ENCODE results near the gene GPS2.
A peak's percentile ranks its signal among the peaks of the same experiment; 100 is the strongest.

GPS2 gene

GRCh38 chr17:7309628-7310027 lies 5.5 kb downstream of the GPS2 start:
- no peak for TF ChIP-seq EZH2phosphoT487 (IDR thresholded peaks at IDR 0.05; ENCODE audit: borderline replicate concordance)
- TF ChIP-seq, protein P1, sequence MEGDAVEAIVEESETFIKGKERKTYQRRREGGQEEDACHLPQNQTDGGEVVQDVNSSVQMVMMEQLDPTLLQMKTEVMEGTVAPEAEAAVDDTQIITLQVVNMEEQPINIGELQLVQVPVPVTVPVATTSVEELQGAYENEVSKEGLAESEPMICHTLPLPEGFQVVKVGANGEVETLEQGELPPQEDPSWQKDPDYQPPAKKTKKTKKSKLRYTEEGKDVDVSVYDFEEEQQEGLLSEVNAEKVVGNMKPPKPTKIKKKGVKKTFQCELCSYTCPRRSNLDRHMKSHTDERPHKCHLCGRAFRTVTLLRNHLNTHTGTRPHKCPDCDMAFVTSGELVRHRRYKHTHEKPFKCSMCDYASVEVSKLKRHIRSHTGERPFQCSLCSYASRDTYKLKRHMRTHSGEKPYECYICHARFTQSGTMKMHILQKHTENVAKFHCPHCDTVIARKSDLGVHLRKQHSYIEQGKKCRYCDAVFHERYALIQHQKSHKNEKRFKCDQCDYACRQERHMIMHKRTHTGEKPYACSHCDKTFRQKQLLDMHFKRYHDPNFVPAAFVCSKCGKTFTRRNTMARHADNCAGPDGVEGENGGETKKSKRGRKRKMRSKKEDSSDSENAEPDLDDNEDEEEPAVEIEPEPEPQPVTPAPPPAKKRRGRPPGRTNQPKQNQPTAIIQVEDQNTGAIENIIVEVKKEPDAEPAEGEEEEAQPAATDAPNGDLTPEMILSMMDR (conservative IDR thresholded peaks at IDR 0.05; ENCODE audit: low read length), result no peak
- Histone ChIP-seq H3K9me2 (replicated peaks; ENCODE audit: low read depth, low read length) (no peaks in the 10 kb centered on the region), H3K79me2 (ENCODE audit: insufficient read depth, low read length) (peaks cover 70% of the 10 kb centered on the region), H3K9ac (ENCODE audit: low read depth, low read length, poor library complexity, severe bottlenecking) (peak overlapping the region; percentile 99), H3F3A (ENCODE audit: low read depth) (peaks cover 17% of the 10 kb centered on the region), H3K36me3 (ENCODE audit: insufficient read depth, low read length) (peaks cover 43% of the 10 kb centered on the region), H3K4me2 (ENCODE audit: low read depth, low read length, poor library complexity, severe bottlenecking) (peak overlapping the region; percentile 99), H3K27me3 (ENCODE audit: insufficient read depth, low read length, poor library complexity, severe bottlenecking) (peaks cover 12% of the 10 kb centered on the region), H4K20me1 (ENCODE audit: insufficient read depth, low read length, poor library complexity, severe bottlenecking) (peaks cover 62% of the 10 kb centered on the region), H3K4me3 (ENCODE audit: low read length, poor library complexity, severe bottlenecking) (peak overlapping the region; percentile 93), H3K9me3 (ENCODE audit: insufficient read depth, low read depth, low read length) (no peaks in the 10 kb centered on the region), H3K4me1 (ENCODE audit: insufficient read depth, low read length, poor library complexity, severe bottlenecking) (peaks cover 32% of the 10 kb centered on the region), H2AFZ (ENCODE audit: low read length) (no peak overlapping the region)

DNA sequence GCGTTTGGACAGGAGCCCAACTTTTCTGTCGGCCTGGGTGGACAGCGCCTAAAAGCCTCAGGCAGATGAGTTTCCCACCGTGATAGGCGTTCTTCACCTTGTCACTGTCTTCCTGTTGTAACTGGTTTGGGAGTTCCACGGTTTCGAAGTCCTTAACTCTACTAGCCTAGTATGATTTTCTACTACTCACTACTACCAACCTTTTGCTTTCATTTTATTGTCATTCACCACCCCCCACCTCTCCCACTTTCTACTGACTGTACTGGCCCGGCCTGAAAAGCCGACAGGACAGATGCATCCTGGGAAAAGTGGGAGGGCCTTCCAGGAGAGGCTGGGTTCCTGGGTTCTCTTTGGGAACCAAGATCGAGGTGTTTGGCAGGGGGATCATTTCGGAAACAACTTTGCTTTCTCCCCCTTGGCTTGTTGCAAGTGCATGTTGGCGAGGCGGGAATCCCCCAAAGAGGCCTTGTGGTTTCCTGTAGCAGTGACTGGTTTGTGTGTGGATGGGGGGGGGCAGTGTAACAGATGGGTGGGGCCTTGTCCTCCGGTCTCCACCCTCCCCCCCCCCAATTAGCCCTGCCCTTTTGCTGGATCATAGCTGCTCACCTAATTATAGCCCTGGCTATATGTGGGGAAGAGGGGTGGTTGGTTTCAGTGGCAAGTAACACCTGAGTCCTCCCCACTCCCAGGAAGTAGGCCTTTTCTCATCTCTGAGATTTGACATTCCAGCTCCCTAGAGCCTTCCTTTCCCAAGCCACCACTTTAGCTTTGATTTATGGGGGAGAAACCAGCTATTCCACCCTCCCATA lies 6.3 kb downstream of the GPS2 start:
- no peak overlapping the region for H2AFZ ChIP-seq (ENCODE audit: low read length)
- peaks cover 13% of the 10 kb centered on the region for H3F3A ChIP-seq (ENCODE audit: low read depth)
- H3K79me2 ChIP-seq (ENCODE audit: insufficient read depth, low read length), result peaks cover 63% of the 10 kb centered on the region
- H3K36me3 ChIP-seq (ENCODE audit: insufficient read depth, low read length), result peaks cover 43% of the 10 kb centered on the region
- H3K9me2 ChIP-seq (replicated peaks; ENCODE audit: low read depth, low read length), result no peaks in the 10 kb centered on the region
- peaks cover 12% of the 10 kb centered on the region for H3K27me3 ChIP-seq (ENCODE audit: insufficient read depth, low read length, poor library complexity, severe bottlenecking)
- TF ChIP-seq, protein P1 (conservative IDR thresholded peaks at IDR 0.05; ENCODE audit: low read length), result no peak
- no peak for TF ChIP-seq EZH2phosphoT487 (IDR thresholded peaks at IDR 0.05; ENCODE audit: borderline replicate concordance)
- H4K20me1 ChIP-seq (ENCODE audit: insufficient read depth, low read length, poor library complexity, severe bottlenecking), result peaks cover 58% of the 10 kb centered on the region
- H3K4me2 ChIP-seq (ENCODE audit: low read depth, low read length, poor library complexity, severe bottlenecking), result peak overlapping the region; percentile 99
- peak overlapping the region; percentile 99 for H3K9ac ChIP-seq (ENCODE audit: low read depth, low read length, poor library complexity, severe bottlenecking)
- H3K4me3 ChIP-seq (ENCODE audit: low read length, poor library complexity, severe bottlenecking), result peak overlapping the region; percentile 93
- H3K9me3 ChIP-seq (ENCODE audit: insufficient read depth, low read depth, low read length), result no peaks in the 10 kb centered on the region
- H3K4me1 ChIP-seq (ENCODE audit: insufficient read depth, low read length, poor library complexity, severe bottlenecking), result peaks cover 24% of the 10 kb centered on the region

DNA sequence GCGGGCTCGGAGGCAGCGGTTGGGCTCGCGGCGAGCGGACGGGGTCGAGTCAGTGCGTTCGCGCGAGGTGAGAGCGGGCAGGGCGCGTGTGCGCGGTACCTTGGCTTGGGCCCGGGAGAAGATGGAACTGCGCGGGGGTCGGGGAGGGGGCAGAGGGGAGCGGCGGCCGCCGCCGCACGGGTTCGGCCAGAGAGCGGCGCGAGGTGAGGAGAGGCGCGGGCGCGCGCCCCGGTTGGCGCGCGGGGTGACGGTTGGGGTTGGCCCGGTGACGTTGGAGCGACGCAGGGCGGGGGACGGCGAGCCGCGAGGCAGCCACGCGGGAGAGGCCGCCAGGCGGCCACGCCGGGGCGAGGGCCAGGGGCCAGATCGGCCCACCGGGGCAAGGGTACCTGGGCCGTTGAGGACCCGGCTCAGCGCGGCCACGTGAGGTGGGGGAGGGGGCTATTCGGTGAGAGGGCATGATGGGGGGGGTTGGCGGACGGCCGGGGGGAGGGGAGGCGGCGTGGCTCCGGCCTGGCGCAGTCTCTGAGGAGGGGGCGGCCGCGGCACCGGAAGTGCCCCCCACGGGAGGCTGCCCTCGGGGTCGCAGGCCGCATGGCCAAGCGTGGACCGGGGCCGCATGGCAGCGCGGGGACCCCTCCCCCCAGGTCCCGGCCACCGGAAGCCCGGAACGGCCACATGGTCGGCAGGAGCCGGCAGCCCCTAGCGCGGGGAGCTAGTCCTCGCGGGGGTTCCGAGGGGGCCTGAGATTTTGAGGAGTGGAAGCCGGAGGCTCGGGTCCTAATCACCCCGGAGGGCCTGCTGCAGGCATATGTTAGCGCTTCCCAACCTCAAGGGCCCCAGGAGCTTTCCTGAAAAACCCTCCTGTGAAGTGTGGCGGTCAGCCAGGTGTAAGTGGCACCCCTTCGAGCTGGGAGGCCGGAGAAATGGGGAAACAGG lies 7.2 kb downstream of the GPS2 start:
- H3K9me3 ChIP-seq (ENCODE audit: insufficient read depth, low read depth, low read length), result no peaks in the 10 kb centered on the region
- TF ChIP-seq, protein P1 (conservative IDR thresholded peaks at IDR 0.05; ENCODE audit: low read length), result no peak
- no peak for TF ChIP-seq EZH2phosphoT487 (IDR thresholded peaks at IDR 0.05; ENCODE audit: borderline replicate concordance)
- H3F3A ChIP-seq (ENCODE audit: low read depth), result peaks cover 13% of the 10 kb centered on the region
- peaks cover 49% of the 10 kb centered on the region for H4K20me1 ChIP-seq (ENCODE audit: insufficient read depth, low read length, poor library complexity, severe bottlenecking)
- H3K4me2 ChIP-seq (ENCODE audit: low read depth, low read length, poor library complexity, severe bottlenecking), result peak overlapping the region; percentile 99
- H3K79me2 ChIP-seq (ENCODE audit: insufficient read depth, low read length), result peaks cover 54% of the 10 kb centered on the region
- H3K9ac ChIP-seq (ENCODE audit: low read depth, low read length, poor library complexity, severe bottlenecking), result peak overlapping the region; percentile 99
- H3K27me3 ChIP-seq (ENCODE audit: insufficient read depth, low read length, poor library complexity, severe bottlenecking), result peaks cover 12% of the 10 kb centered on the region
- peaks cover 21% of the 10 kb centered on the region for H3K4me1 ChIP-seq (ENCODE audit: insufficient read depth, low read length, poor library complexity, severe bottlenecking)
- no peaks in the 10 kb centered on the region for H3K9me2 ChIP-seq (replicated peaks; ENCODE audit: low read depth, low read length)
- H3K36me3 ChIP-seq (ENCODE audit: insufficient read depth, low read length), result peaks cover 35% of the 10 kb centered on the region
- peak overlapping the region; percentile 93 for H3K4me3 ChIP-seq (ENCODE audit: low read length, poor library complexity, severe bottlenecking)
- no peak overlapping the region; the same call in 1 of the 2 replicates for H2AFZ ChIP-seq (ENCODE audit: low read length)

All from Loucy (cell line).